ENCODE measurements around the gene HERC6.

GRCh38 chr4:88451205-88451604, 72.6 kb downstream of the HERC6 start:
- TF ChIP-seq POLR2A (IDR thresholded peaks at IDR 0.05; ENCODE audit: low read depth, low read length) (no peak), PAX5 (IDR thresholded peaks at IDR 0.05; ENCODE audit: insufficient read depth, low read length, severe bottlenecking) (no peak), POLR2AphosphoS5 (IDR thresholded peaks at IDR 0.05; ENCODE audit: low read depth, low read length) (no peak), TAF1 (IDR thresholded peaks at IDR 0.05; ENCODE audit: low read depth, low read length) (no peak), SPI1 (IDR thresholded peaks at IDR 0.05; ENCODE audit: low read depth, low read length) (no peak)
